ENCODE data around the gene NEFH. TPM values are rescaled to one million over a fixed set of nuclear protein-coding genes. Genes with fewer than 3 reads are reported as not detected.

NEFH gene
- total and polyA plus RNA-seq, 2 donors (not counting 3 experiments of a cell fraction or from before 2014, with no cell fraction given) = 0.09 to 0.59 TPM

DNA sequence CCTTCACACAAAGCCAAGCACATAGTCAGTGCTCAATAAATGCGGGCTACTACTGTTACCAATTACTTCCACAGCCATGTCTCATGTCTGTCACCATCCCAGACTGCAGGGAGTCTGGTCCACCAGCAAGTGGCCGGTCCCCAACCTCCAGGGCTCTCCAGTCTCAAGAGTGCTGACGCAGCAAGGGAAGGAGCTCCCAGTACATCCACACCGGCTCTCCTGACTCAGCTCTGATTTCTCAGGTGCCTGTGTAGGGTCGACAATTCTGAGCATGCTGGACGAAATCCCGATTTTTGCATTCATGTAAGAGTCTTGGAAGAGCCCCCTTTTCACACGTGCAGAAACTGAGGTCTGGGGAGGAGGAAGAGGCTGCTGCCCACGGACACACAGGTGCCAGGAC is 10.3 kb upstream of the NEFH start:
- intact Hi-C loops (cut with micrococcal nuclease) (loop anchor here (10.0 kb wide), 1 partner anchor 245 kb away; no protein-coding TSS in a partner anchor), dilution Hi-C loops (cut with MboI; ENCODE audit: extremely low pct_ligation_motif_present, low sequenced_read_pairs) (no loop called here)
- Histone ChIP-seq H3K4me2 (ENCODE audit: insufficient read depth, low read length) (no peak overlapping the region), H3K9me1 (replicated peaks; ENCODE audit: control insufficient read depth, extremely low read depth, insufficient read depth, low read length) (no peaks in the 10 kb centered on the region), H3K9ac (replicated peaks; ENCODE audit: extremely low read depth, insufficient read depth, low read length) (no peak overlapping the region), H3K36me3 (ENCODE audit: control insufficient read depth in 2 of 2, extremely low read depth in 1 of 2, insufficient read depth in 2 of 2, low read length in 2 of 2) (no peaks in the 10 kb centered on the region), H3K79me2 (ENCODE audit: control insufficient read depth, insufficient read depth, low read length) (no peaks in the 10 kb centered on the region), H3K27ac (ENCODE audit: insufficient read depth, low read depth, low read length) (no peak overlapping the region), H3K4me3 (replicated peaks in 1 of 3; ENCODE audit: insufficient read depth in 1 of 3, low read depth in 1 of 3, low read length in 3 of 3) (no peak overlapping the region), H4K20me1 (replicated peaks; ENCODE audit: control insufficient read depth, extremely low read depth, insufficient read depth, low read length) (no peaks in the 10 kb centered on the region), H2AFZ (ENCODE audit: low read depth, low read length) (no peak overlapping the region), H3K4me1 (ENCODE audit: control insufficient read depth, extremely low read depth, insufficient read depth, low read length) (no peaks in the 10 kb centered on the region), H3K27me3 (ENCODE audit: control insufficient read depth in 2 of 2, insufficient read depth in 2 of 2, low read length in 2 of 2) (peaks cover 8 to 14% of the 10 kb centered on the region in 2 experiments), H3K9me3 (replicated peaks; ENCODE audit: control insufficient read depth, insufficient read depth, low read length) (no peaks in the 10 kb centered on the region)
- BruUV-seq (replicated peaks) = no TSS peak
- TF ChIP-seq JUN (IDR thresholded peaks at IDR 0.05; ENCODE audit: borderline replicate concordance, insufficient read depth, insufficient read length, low read depth) (no peak), MYC (IDR thresholded peaks at IDR 0.05; ENCODE audit: low read depth, low read length) (no peak), POLR2AphosphoS5 (IDR thresholded peaks at IDR 0.05; ENCODE audit: insufficient read depth, low read depth, low read length) (no peak), POLR2A (IDR thresholded peaks at IDR 0.05; ENCODE audit: low read depth, low read length) (no peak), EZH2 (IDR thresholded peaks at IDR 0.05; ENCODE audit: borderline replicate concordance, low read depth, low read length, severe bottlenecking) (no peak), FOS (IDR thresholded peaks at IDR 0.05; ENCODE audit: borderline replicate concordance, insufficient read depth, low read length) (no peak)
- TF ChIP-seq, protein P1, sequence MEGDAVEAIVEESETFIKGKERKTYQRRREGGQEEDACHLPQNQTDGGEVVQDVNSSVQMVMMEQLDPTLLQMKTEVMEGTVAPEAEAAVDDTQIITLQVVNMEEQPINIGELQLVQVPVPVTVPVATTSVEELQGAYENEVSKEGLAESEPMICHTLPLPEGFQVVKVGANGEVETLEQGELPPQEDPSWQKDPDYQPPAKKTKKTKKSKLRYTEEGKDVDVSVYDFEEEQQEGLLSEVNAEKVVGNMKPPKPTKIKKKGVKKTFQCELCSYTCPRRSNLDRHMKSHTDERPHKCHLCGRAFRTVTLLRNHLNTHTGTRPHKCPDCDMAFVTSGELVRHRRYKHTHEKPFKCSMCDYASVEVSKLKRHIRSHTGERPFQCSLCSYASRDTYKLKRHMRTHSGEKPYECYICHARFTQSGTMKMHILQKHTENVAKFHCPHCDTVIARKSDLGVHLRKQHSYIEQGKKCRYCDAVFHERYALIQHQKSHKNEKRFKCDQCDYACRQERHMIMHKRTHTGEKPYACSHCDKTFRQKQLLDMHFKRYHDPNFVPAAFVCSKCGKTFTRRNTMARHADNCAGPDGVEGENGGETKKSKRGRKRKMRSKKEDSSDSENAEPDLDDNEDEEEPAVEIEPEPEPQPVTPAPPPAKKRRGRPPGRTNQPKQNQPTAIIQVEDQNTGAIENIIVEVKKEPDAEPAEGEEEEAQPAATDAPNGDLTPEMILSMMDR (IDR thresholded peaks at IDR 0.05; ENCODE audit: extremely low read depth in 1 of 2, insufficient read depth in 1 of 2, low read depth in 1 of 2, low read length in 2 of 2) = no peak
- TF ChIP-seq, protein P2, sequence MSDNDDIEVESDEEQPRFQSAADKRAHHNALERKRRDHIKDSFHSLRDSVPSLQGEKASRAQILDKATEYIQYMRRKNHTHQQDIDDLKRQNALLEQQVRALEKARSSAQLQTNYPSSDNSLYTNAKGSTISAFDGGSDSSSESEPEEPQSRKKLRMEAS (IDR thresholded peaks at IDR 0.05; ENCODE audit: insufficient read depth, insufficient read length) = no peak
- ChIA-PET CTCF (interaction anchor here (0.7 to 2.9 kb wide), 10 partner anchors 12 to 619 kb away, joined by 3 to 8 read pairs (median 4); no protein-coding TSS in a partner anchor), POLR2A (interaction anchor here (0.5 kb wide), 1 partner anchor 493 kb away, joined by 3 read pairs; no protein-coding TSS in a partner anchor)
- FAIRE-seq = no peak
- no peak for DNase-seq (ENCODE audit: low read depth, low spot score)
